Testis (tissue), 2 donors: ENCODE measurements around the gene EYS.

Experiments
- POLR2A ChIP-seq: fragments of 450-650 bp; IDR thresholded peaks from one replicate; pipeline ENCODE4 v1.6.1; 2017; ENCODE audit warnings: antibody characterized with exemption, mild to moderate bottlenecking, moderate library complexity
- TF ChIP-seq, protein P1 (sequence below), 3 experiments: fragments of 450-650 bp in 2 of 3; fragments of 200-600 bp in 1 of 3; sonication (generic) in 1 of 3; IDR thresholded peaks; one replicate each; pipeline ENCODE4 v1.5.1; 2016 to 2019; ENCODE audit warnings: antibody characterized with exemption in 3 of 3, mild to moderate bottlenecking in 2 of 3, moderate library complexity in 1 of 3

- TF ChIP-seq, protein P1, sequence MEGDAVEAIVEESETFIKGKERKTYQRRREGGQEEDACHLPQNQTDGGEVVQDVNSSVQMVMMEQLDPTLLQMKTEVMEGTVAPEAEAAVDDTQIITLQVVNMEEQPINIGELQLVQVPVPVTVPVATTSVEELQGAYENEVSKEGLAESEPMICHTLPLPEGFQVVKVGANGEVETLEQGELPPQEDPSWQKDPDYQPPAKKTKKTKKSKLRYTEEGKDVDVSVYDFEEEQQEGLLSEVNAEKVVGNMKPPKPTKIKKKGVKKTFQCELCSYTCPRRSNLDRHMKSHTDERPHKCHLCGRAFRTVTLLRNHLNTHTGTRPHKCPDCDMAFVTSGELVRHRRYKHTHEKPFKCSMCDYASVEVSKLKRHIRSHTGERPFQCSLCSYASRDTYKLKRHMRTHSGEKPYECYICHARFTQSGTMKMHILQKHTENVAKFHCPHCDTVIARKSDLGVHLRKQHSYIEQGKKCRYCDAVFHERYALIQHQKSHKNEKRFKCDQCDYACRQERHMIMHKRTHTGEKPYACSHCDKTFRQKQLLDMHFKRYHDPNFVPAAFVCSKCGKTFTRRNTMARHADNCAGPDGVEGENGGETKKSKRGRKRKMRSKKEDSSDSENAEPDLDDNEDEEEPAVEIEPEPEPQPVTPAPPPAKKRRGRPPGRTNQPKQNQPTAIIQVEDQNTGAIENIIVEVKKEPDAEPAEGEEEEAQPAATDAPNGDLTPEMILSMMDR (IDR thresholded peaks at IDR 0.05): no peak
- TF ChIP-seq POLR2A: no peak
Measured at GRCh38 chr6:63816401-63816981, 1890.5 kb downstream of the EYS start.
